Endothelial cell (in vitro differentiated cells): Measurements from ENCODE around the gene PAK1IP1. TPM values are rescaled to one million over a fixed set of nuclear protein-coding genes. Genes with fewer than 3 reads are reported as not detected.

ENCODE experiments used
- DNase-seq: peaks from one replicate; pipeline ENCODE4 v3.0.0; 2021; ENCODE audit warnings: low spot score
- H3K27ac Mint-ChIP-seq: one replicate; pipeline ENCODE4 v1.8.0; 2021; ENCODE audit warnings: mixed read lengths, inconsistent platforms; ENCODE audit not compliant: unreplicated experiment
- H3K27me3 Mint-ChIP-seq: one replicate; pipeline ENCODE4 v1.8.0; 2021; ENCODE audit warnings: mild to moderate bottlenecking, moderate library complexity, mixed read lengths, inconsistent platforms; ENCODE audit not compliant: unreplicated experiment
- H3K36me3 Mint-ChIP-seq: one replicate; pipeline ENCODE4 v1.8.0; 2021; ENCODE audit warnings: mild to moderate bottlenecking, low read depth, mixed read lengths, inconsistent platforms; ENCODE audit not compliant: unreplicated experiment
- H3K4me1 Mint-ChIP-seq: one replicate; pipeline ENCODE4 v1.8.0; 2021; ENCODE audit warnings: mild to moderate bottlenecking, mixed read lengths, inconsistent platforms; ENCODE audit not compliant: unreplicated experiment
- H3K4me3 Mint-ChIP-seq: one replicate; pipeline ENCODE4 v1.8.0; 2021; ENCODE audit warnings: mild to moderate bottlenecking, mixed read lengths, inconsistent platforms; ENCODE audit not compliant: unreplicated experiment
- H3K9me3 Mint-ChIP-seq: one replicate; pipeline ENCODE4 v1.8.0; 2021; ENCODE audit warnings: mixed read lengths, inconsistent platforms; ENCODE audit not compliant: unreplicated experiment
- CTCF ChIP-seq: fragments of 200-600 bp; sonication (generic); IDR thresholded peaks from one replicate; pipeline ENCODE4 v1.5.0; 2021; ENCODE audit warnings: antibody characterized with exemption; ENCODE audit not compliant: unreplicated experiment
- total RNA-seq: library from RNA; stranded (reverse); fragmentation: NEBNext Ultra II Directional; extraction: Animal tissue kit (Norgen Biotek cat#: 25700); gene quantifications from one replicate; pipeline ENCODE4 v1.2.1, GENCODE V29; 2021; ENCODE audit not compliant: unreplicated experiment

Gene PAK1IP1
- total RNA-seq, 1 donor from 2014 or later: 12.8 TPM

- Mint-ChIP-seq H3K36me3 (no peaks in the 10 kb centered on the region), H3K27me3 (no peaks in the 10 kb centered on the region), H3K4me1 (peaks cover 11% of the 10 kb centered on the region), H3K4me3 (no peak overlapping the region), H3K9me3 (no peaks in the 10 kb centered on the region), H3K27ac (no peak overlapping the region)
- no peak for DNase-seq
- no peak for TF ChIP-seq CTCF
Measured at GRCh38 chr6:10678456-10678855, 16.3 kb upstream of the PAK1IP1 start.

- peaks cover 23% of the 10 kb centered on the region for H3K4me1 Mint-ChIP-seq
- H3K27me3 Mint-ChIP-seq: peaks cover 3% of the 10 kb centered on the region
- no peak for TF ChIP-seq CTCF
- no peaks in the 10 kb centered on the region for H3K36me3 Mint-ChIP-seq
- H3K9me3 Mint-ChIP-seq: no peaks in the 10 kb centered on the region
- H3K4me3 Mint-ChIP-seq: no peak overlapping the region
- DNase-seq: no peak
- H3K27ac Mint-ChIP-seq: no peak overlapping the region
Measured at GRCh38 chr6:10681795-10682194, 13.0 kb upstream of the PAK1IP1 start.

- H3K27ac Mint-ChIP-seq: no peak overlapping the region
- no peak for TF ChIP-seq CTCF
- H3K9me3 Mint-ChIP-seq: no peaks in the 10 kb centered on the region
- no peak overlapping the region for H3K4me3 Mint-ChIP-seq
- no peaks in the 10 kb centered on the region for H3K36me3 Mint-ChIP-seq
- H3K27me3 Mint-ChIP-seq: peaks cover 3% of the 10 kb centered on the region
- DNase-seq: no peak
- H3K4me1 Mint-ChIP-seq: peaks cover 22% of the 10 kb centered on the region
Measured at GRCh38 chr6:10682355-10682988, 12.3 kb upstream of the PAK1IP1 start.

- peaks cover 3% of the 10 kb centered on the region for H3K27me3 Mint-ChIP-seq
- no peak for DNase-seq
- H3K36me3 Mint-ChIP-seq: no peaks in the 10 kb centered on the region
- peaks cover 22% of the 10 kb centered on the region for H3K4me1 Mint-ChIP-seq
- H3K27ac Mint-ChIP-seq: no peak overlapping the region
- H3K9me3 Mint-ChIP-seq: no peaks in the 10 kb centered on the region
- no peak overlapping the region for H3K4me3 Mint-ChIP-seq
- no peak for TF ChIP-seq CTCF
Measured at GRCh38 chr6:10684618-10685017, 10.2 kb upstream of the PAK1IP1 start.

- Mint-ChIP-seq H3K27ac (no peak overlapping the region), H3K9me3 (no peaks in the 10 kb centered on the region), H3K4me3 (no peak overlapping the region), H3K27me3 (peaks cover 3% of the 10 kb centered on the region), H3K4me1 (peaks cover 28% of the 10 kb centered on the region), H3K36me3 (no peaks in the 10 kb centered on the region)
- DNase-seq: no peak
- no peak for TF ChIP-seq CTCF
Measured at GRCh38 chr6:10685092-10685915, 9.5 kb upstream of the PAK1IP1 start.
